T-helper 1 cell treated with Interleukin-12 subunit alpha and Interleukin-12 subunit beta and Interleukin-4 antibody, amounts not matched to agents 30 ng/mL and 1 ng/mL, for 36 hours (primary cell): ENCODE measurements around the gene DPM2. TPM values are rescaled to one million over a fixed set of nuclear protein-coding genes. Genes with fewer than 3 reads are reported as not detected.

ENCODE experiments used
- intact Hi-C: fragments of 100-400 bp; cut with micrococcal nuclease; formaldehyde crosslinking; loops from one replicate; pipeline ENCODE4 v1.15.1; 2024
- total RNA-seq: library from RNA; stranded (reverse); gene quantifications from 2 replicates; pipeline ENCODE4 v1.2.3, GENCODE V29; 2022

The DPM2 gene
- total RNA-seq, 1 donor from 2014 or later, result 51.3 TPM

GRCh38 chr9:127973169-127974000, 35.7 kb upstream of the DPM2 start:
- intact Hi-C loops, result no loop called here

- intact Hi-C loops, result no loop called here
Observed at GRCh38 chr9:127972236-127972871, 34.7 kb upstream of the DPM2 start.

GRCh38 chr9:127971357-127972235, 33.9 kb upstream of the DPM2 start:
- intact Hi-C loops, result loop anchor here (1.0 to 2.0 kb wide), 2 partner anchors 29 to 36 kb away; no protein-coding TSS in a partner anchor

GRCh38 chr9:127970401-127971313, 33.0 kb upstream of the DPM2 start:
- intact Hi-C loops, result loop anchor here (1.0 to 2.0 kb wide), 8 partner anchors 11 to 97 kb away; partner anchors contain the start of gene NAIF1

- intact Hi-C loops, result no loop called here
Observed at GRCh38 chr9:127968700-127969383, 31.2 kb upstream of the DPM2 start.

- intact Hi-C loops, result no loop called here
Observed at GRCh38 chr9:127968042-127968441, 30.4 kb upstream of the DPM2 start.

- intact Hi-C loops, result no loop called here
Observed at GRCh38 chr9:127967151-127967809, 29.6 kb upstream of the DPM2 start.

- intact Hi-C loops, result no loop called here
Observed at GRCh38 chr9:127966416-127967150, 28.9 kb upstream of the DPM2 start.

GRCh38 chr9:127965953-127966352, 28.3 kb upstream of the DPM2 start:
- intact Hi-C loops, result no loop called here

- intact Hi-C loops, result no loop called here
Observed at GRCh38 chr9:127963359-127964064, 25.9 kb upstream of the DPM2 start.

- intact Hi-C loops, result no loop called here
Observed at GRCh38 chr9:127963041-127963358, 25.3 kb upstream of the DPM2 start.

GRCh38 chr9:127962278-127962677, 24.6 kb upstream of the DPM2 start:
- intact Hi-C loops, result no loop called here

GRCh38 chr9:127961613-127962155, 24.0 kb upstream of the DPM2 start:
- intact Hi-C loops, result no loop called here

GRCh38 chr9:127961155-127961490, 23.5 kb upstream of the DPM2 start:
- intact Hi-C loops, result no loop called here

- intact Hi-C loops, result no loop called here
Observed at GRCh38 chr9:127960410-127961154, 22.9 kb upstream of the DPM2 start.

GRCh38 chr9:127959841-127960409, 22.3 kb upstream of the DPM2 start:
- intact Hi-C loops, result loop anchor here (5.0 kb wide), 1 partner anchor 132 kb away; no protein-coding TSS in a partner anchor

- intact Hi-C loops, result loop anchor here (5.0 kb wide), 1 partner anchor 133 kb away; no protein-coding TSS in a partner anchor
Observed at GRCh38 chr9:127959398-127959797, 21.7 kb upstream of the DPM2 start.
